ENCODE data around the gene RPL27A. TPM values are rescaled to one million over a fixed set of nuclear protein-coding genes. Genes with fewer than 3 reads are reported as not detected.

Gene RPL27A
- total and polyA plus RNA-seq, 2 of the 8 experiments (the other 6 are each of a cell fraction or from before 2014, with no cell fraction given): 1,756 to 1,777 TPM

GRCh38 chr11:8642196-8642841 is 40.3 kb upstream of the RPL27A start (continued):
- no peak for TF ChIP-seq CHD7 (IDR thresholded peaks at IDR 0.05; ENCODE audit: insufficient replicate concordance, low read length)
- no peak for TF ChIP-seq CBX5 (IDR thresholded peaks at IDR 0.05; ENCODE audit: low read depth, low read length)
- no peak for TF ChIP-seq SP1 (IDR thresholded peaks at IDR 0.05; ENCODE audit: low read depth, low read length)
- no peak for TF ChIP-seq TBP (IDR thresholded peaks at IDR 0.05; ENCODE audit: low read depth, low read length)
- no peak for TF ChIP-seq RFX5 (IDR thresholded peaks at IDR 0.05; ENCODE audit: borderline replicate concordance, low read depth, low read length)
- no peak for TF ChIP-seq BACH1 (IDR thresholded peaks at IDR 0.05; ENCODE audit: low read length)
- no peak for TF ChIP-seq MAX (IDR thresholded peaks at IDR 0.05)

Data from H1 (cell line).